ENCODE results near the gene FERMT3. TPM values are rescaled to one million over a fixed set of nuclear protein-coding genes. Genes with fewer than 3 reads are reported as not detected.

FERMT3 gene
- polyA plus RNA-seq, 1 donor = 4.1 TPM

DNA sequence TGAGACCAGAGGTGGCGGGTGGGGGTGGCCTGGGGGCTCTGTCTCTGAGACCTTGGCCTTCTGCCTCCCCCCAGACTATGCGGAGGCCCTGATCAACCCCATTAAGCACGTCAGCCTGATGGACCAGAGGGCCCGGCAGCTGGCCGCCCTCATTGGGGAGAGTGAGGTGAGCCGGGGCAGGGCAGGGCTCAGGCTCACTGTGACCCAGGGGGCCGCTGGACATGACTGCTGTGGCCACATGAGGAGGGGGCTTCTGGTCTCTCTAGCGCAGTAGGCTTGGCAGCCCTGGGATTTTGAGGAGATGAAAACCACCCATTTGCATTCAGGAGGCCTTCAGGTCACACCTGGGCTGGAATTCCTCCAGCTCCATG lies 57.4 kb downstream of the FERMT3 start:
- DNase-seq = no peak

DNA sequence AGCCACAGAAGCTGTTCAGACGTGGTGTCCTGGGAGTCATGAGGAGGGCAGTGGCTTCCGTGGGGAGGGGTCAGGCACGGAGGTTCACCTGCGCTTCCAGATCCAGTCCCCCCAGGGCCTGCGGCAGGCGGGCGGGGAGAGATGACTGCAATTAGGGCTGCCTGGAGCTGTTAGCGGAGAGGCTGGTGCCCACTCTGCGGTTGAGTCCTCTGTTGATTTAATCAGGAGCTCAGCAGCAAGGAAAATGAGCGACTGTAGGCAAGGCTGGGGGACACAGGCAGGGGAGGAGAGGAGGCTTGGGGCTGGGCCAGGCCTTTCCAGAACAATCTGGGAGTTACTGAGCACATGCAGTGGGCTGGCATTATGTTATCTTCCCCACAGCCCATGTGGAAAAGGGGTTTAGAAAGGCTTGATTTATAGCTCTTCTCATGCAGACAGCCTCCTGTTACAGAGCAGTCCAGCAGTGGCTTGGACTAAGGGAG lies 57.9 kb downstream of the FERMT3 start:
- DNase-seq = no peak

DNA sequence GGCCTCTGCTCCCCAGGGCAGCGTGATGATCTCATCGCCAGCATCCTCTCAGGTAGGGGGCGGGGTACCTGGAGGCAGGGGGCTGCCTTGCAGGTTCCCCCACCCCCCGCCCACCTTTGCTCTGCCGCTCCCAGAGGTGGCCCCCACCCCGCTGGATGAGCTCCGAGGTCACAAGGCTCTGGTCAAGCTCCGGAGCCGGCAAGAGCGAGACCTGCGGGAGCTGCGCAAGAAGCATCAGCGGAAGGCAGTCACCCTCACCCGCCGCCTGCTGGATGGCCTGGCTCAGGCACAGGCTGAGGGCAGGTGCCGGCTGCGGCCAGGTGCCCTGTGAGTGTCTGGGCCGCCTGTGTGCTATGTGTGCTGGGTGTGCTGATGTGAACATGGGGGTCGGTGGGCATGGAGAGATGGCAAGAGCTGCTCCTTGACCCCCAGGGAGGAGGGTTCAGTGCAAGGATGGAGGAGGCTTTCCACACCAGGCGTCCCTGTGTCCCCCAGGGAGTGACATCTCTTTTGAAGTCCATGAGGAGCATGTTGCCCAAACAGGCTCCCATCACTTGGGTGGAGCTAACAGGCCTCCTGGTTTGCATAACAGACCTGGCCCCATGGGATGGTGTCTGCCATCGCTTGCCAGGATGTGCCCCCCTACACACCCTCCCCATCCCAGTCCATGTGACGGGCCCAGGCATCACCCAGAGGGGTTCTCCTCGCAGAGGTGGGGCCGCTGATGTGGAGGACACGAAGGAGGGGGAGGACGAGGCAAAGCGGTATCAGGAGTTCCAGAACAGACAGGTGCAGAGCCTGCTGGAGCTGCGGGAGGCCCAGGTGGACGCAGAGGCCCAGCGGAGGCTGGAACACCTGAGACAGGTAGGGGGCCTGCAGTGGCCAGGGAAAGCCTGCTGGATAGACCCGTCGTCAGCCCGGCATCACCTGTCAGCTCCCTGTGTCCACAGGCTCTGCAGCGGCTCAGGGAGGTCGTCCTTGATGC lies 58.9 kb downstream of the FERMT3 start:
- no peak for DNase-seq

DNA sequence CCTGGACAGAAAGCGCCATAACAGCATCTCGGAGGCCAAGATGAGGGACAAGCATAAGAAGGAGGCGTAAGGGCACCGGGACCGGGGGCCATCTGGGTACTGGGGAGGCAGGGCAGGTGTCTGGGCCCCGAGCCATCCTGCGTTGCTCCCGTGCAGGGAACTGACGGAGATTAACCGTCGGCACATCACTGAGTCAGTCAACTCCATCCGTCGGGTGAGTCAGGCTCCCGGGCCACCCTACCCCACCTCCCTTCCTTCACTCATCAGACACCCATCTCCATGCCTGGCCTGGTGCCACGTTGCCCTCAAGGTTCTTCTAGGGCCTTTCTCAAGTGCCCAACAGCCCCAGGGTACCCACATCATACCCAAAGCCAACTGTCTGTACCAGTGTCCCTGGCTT lies 59.8 kb downstream of the FERMT3 start:
- no peak for DNase-seq

DNA sequence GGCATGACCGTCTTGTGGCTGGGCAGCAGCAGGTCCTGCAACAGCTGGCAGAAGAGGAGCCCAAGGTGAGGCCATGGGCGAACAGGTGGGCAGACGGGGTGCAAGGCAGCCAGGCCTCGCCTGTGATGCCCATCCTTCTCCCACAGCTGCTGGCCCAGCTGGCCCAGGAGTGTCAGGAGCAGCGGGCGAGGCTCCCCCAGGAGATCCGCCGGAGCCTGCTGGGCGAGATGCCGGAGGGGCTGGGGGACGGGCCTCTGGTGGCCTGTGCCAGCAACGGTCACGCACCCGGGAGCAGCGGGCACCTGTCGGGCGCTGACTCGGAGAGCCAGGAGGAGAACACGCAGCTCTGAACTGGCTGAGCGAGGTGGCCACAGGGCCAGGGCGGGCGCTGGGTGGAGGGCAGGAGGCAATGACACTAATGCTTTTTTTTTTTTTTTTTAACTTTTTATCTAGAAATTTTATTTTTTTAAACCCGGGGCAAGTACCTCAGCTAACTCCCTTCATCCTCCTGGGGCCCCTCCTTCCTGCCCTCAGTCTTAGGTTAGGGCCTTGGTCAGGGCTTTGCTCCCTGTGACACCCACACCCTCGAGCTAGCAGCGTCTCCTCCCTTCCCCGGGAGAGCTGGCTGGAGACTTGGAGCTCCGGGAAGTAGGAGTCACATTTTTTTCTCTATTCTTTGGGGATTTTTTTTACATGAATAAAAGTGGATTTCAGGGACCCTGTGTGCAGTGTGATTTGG lies 60.9 kb downstream of the FERMT3 start:
- no peak for DNase-seq

DNA sequence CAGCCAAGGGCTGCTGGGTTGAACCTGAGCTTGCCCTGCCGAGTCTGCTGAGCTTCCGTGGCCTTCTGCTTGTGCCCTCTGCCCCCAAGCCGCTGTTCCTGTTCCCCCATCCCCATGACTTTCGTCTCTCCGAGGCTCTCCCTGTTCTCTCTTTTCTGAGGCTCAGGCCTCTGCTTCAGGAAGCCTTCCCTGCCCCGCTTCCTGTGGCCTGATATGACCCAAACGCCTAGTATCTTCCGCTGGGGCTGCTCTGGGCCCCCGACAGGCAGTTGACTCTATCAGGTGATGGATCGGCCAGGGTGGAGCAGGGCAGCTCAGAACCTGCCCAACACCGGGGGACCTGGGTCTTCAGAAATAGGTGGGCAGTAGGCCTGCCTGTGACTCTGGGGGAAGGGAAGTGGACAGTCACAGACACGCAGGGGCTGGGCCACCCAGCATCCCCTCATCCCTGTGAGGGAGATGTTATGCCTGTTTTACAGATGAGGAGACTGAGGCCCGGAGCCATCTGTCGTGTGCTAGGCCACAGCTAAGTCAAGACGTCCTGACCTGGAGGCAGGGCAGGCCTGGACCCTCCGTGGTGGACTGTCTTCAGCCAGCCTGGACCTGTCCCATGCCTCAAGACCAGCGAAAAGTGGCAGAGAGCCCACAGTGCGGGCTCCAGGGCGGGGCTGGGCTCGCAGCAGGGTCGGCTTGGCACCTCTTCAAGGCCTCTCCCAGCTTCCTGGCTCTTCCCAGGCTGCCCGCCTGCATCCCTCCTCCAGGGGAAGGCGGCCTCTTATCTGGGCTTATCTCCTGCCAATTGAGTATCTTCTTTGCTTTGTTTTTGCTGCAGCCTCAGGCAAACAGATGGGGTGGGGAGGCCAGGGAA lies 61.7 kb downstream of the FERMT3 start:
- no peak for DNase-seq

DNA sequence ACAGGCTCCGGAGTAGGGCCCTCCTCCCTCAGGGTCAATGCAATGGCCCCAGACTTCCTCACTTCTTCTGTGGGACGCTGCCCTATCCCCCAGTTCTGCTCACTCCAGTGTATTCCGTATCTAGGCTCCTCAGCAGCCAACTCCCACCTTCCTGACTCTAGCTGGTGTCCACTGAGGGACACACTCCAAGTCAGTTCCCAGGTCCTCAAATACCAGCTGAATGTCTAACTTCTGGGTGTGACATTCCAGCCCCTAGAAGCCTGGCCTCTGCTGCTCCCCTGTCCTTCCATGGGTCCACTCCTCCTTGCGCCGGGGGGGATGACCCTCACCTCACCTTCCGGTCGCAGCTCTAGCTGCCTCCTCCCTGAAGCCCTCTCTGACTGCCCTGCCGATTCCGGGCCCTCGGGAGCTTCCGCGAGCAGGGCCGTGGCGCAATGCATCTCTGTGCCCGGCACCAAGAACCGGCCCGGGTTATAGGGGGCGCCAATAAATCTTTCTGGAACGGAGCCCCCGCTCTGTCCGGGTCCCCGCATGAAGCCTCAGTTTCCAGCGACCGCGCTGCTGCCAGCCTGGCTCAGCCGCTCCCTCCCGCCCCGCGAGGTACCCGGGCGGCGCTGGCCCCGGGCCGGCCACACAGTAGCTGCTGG lies 62.5 kb downstream of the FERMT3 start:
- DNase-seq = no peak

DNA sequence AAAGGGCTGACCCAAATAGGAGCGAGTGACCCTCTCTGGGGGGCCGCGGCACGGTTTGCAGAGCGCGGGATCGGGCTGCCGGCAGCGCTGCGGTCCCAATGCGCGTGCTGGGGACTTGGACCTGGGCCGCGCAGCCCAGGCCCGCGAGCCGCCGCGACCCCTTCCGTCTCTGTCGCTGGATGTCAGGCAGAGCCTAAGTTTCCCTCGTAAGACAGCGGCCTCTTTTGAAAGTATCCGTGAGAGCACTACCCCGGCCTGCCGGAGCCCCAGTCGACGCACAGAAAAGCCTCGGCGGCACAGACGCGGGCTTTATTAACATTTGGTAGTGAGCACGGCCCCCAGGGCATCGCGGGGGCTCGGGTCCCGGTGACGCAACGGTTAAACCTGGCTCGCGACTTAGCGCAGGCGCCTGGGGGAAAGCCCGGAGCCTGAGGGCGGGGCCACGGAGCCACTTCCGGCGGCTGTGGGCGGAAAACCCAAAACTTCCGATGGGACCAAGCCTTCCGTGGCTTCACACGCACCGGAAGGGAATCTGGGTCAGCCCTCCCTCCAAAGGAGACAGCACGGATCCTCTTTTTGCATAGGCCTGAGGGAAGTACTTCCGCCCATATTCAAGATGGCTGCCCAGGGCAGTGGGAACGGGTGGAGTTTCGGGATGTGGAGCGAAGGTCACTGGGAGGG lies 63.2 kb downstream of the FERMT3 start:
- DNase-seq = peak; percentile 98

Other genes starting within 250 kb of the FERMT3 start
- 194 TPM for gene COX8A, start 232.1 kb upstream of the FERMT3 start, polyA plus RNA-seq (ENCODE audit: insufficient read length)
- gene OTUB1, start 220.3 kb upstream of the FERMT3 start, polyA plus RNA-seq (ENCODE audit: insufficient read length) = 105 TPM
- 3.3 TPM for gene FLRT1, start 170.8 kb upstream of the FERMT3 start, polyA plus RNA-seq (ENCODE audit: insufficient read length)
- 13.3 TPM for gene MACROD1, start 40.6 kb upstream of the FERMT3 start, polyA plus RNA-seq (ENCODE audit: insufficient read length)
- gene STIP1, start 20.6 kb upstream of the FERMT3 start, polyA plus RNA-seq (ENCODE audit: insufficient read length) = 215 TPM
- gene TRPT1, start 19.5 kb downstream of the FERMT3 start, polyA plus RNA-seq (ENCODE audit: insufficient read length) = 44.8 TPM
- gene NUDT22, start 19.6 kb downstream of the FERMT3 start, polyA plus RNA-seq (ENCODE audit: insufficient read length) = 24.1 TPM
- 53.4 TPM for gene DNAJC4, start 23.8 kb downstream of the FERMT3 start, polyA plus RNA-seq (ENCODE audit: insufficient read length)
- gene VEGFB, start 27.9 kb downstream of the FERMT3 start, polyA plus RNA-seq (ENCODE audit: insufficient read length) = 87.6 TPM
- 72.7 TPM for gene FKBP2, start 34.4 kb downstream of the FERMT3 start, polyA plus RNA-seq (ENCODE audit: insufficient read length)
- 56.4 TPM for gene PPP1R14B, start 40.2 kb downstream of the FERMT3 start, polyA plus RNA-seq (ENCODE audit: insufficient read length)
- gene PLCB3, start 44.8 kb downstream of the FERMT3 start, polyA plus RNA-seq (ENCODE audit: insufficient read length) = 13.5 TPM
- 37.9 TPM for gene BAD, start 77.9 kb downstream of the FERMT3 start, polyA plus RNA-seq (ENCODE audit: insufficient read length)
- 32.5 TPM for gene GPR137, start 79.1 kb downstream of the FERMT3 start, polyA plus RNA-seq (ENCODE audit: insufficient read length)
- not detected for gene KCNK4, start 84.6 kb downstream of the FERMT3 start, polyA plus RNA-seq (ENCODE audit: insufficient read length)
- not detected for gene CATSPERZ, start 93.6 kb downstream of the FERMT3 start, polyA plus RNA-seq (ENCODE audit: insufficient read length)
- gene ESRRA, start 98.8 kb downstream of the FERMT3 start, polyA plus RNA-seq (ENCODE audit: insufficient read length) = 20.9 TPM
- 183 TPM for gene TRMT112, start 110.8 kb downstream of the FERMT3 start, polyA plus RNA-seq (ENCODE audit: insufficient read length)
- 148 TPM for gene PRDX5, start 111.4 kb downstream of the FERMT3 start, polyA plus RNA-seq (ENCODE audit: insufficient read length)
- 3.3 TPM for gene CCDC88B, start 133.5 kb downstream of the FERMT3 start, polyA plus RNA-seq (ENCODE audit: insufficient read length)
- gene RPS6KA4, start 152.4 kb downstream of the FERMT3 start, polyA plus RNA-seq (ENCODE audit: insufficient read length) = 9.1 TPM